ENCODE measurements around the gene LAMA3. TPM values are rescaled to one million over a fixed set of nuclear protein-coding genes. Genes with fewer than 3 reads are reported as not detected.

Gene LAMA3
- total and polyA plus RNA-seq, 2 donors (not counting 3 experiments of a cell fraction or from before 2014, with no cell fraction given) = 2.6 to 12.3 TPM

GRCh38 chr18:23810396-23810795 lies 121.1 kb downstream of the LAMA3 start:
- no peak for DNase-seq (ENCODE audit: low read depth, low spot score)
- Histone ChIP-seq H3K9ac (replicated peaks; ENCODE audit: extremely low read depth, insufficient read depth, low read length) (no peak overlapping the region), H3K4me3 (replicated peaks in 1 of 3; ENCODE audit: insufficient read depth in 1 of 3, low read depth in 1 of 3, low read length in 3 of 3) (no peak overlapping the region), H4K20me1 (replicated peaks; ENCODE audit: control insufficient read depth, extremely low read depth, insufficient read depth, low read length) (no peaks in the 10 kb centered on the region), H3K27me3 (ENCODE audit: control insufficient read depth in 2 of 2, insufficient read depth in 2 of 2, low read length in 2 of 2) (no peaks in the 10 kb centered on the region), H3K27ac (ENCODE audit: insufficient read depth, low read depth, low read length) (no peak overlapping the region), H3K4me2 (ENCODE audit: insufficient read depth, low read length) (no peak overlapping the region), H3K9me1 (replicated peaks; ENCODE audit: control insufficient read depth, extremely low read depth, insufficient read depth, low read length) (no peaks in the 10 kb centered on the region), H3K9me3 (replicated peaks; ENCODE audit: control insufficient read depth, insufficient read depth, low read length) (no peaks in the 10 kb centered on the region), H3K79me2 (ENCODE audit: control insufficient read depth, insufficient read depth, low read length) (no peaks in the 10 kb centered on the region), H3K4me1 (ENCODE audit: control insufficient read depth, extremely low read depth, insufficient read depth, low read length) (no peaks in the 10 kb centered on the region), H2AFZ (ENCODE audit: low read depth, low read length) (no peak overlapping the region), H3K36me3 (ENCODE audit: control insufficient read depth in 2 of 2, extremely low read depth in 1 of 2, insufficient read depth in 2 of 2, low read length in 2 of 2) (no peaks in the 10 kb centered on the region)
- ChIA-PET CTCF (interaction anchor here (1.3 to 3.2 kb wide), 5 partner anchors 107 to 294 kb away, joined by 4 to 48 read pairs (median 7); no protein-coding TSS in a partner anchor), POLR2A (no interaction called here)
- BruUV-seq (replicated peaks) = no TSS peak
- intact Hi-C loops (cut with micrococcal nuclease) = loop anchor here (5.0 kb wide), 1 partner anchor 293 kb away; no protein-coding TSS in a partner anchor
- TF ChIP-seq, protein P1, sequence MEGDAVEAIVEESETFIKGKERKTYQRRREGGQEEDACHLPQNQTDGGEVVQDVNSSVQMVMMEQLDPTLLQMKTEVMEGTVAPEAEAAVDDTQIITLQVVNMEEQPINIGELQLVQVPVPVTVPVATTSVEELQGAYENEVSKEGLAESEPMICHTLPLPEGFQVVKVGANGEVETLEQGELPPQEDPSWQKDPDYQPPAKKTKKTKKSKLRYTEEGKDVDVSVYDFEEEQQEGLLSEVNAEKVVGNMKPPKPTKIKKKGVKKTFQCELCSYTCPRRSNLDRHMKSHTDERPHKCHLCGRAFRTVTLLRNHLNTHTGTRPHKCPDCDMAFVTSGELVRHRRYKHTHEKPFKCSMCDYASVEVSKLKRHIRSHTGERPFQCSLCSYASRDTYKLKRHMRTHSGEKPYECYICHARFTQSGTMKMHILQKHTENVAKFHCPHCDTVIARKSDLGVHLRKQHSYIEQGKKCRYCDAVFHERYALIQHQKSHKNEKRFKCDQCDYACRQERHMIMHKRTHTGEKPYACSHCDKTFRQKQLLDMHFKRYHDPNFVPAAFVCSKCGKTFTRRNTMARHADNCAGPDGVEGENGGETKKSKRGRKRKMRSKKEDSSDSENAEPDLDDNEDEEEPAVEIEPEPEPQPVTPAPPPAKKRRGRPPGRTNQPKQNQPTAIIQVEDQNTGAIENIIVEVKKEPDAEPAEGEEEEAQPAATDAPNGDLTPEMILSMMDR (IDR thresholded peaks at IDR 0.05; ENCODE audit: extremely low read depth in 1 of 2, insufficient read depth in 1 of 2, low read depth in 1 of 2, low read length in 2 of 2) = no peak
- TF ChIP-seq MAX (IDR thresholded peaks at IDR 0.05; ENCODE audit: insufficient read depth, insufficient read length) (no peak), GATA2 (IDR thresholded peaks at IDR 0.05; ENCODE audit: insufficient read depth, insufficient read length, low read depth, low read length) (no peak), JUN (IDR thresholded peaks at IDR 0.05; ENCODE audit: borderline replicate concordance, insufficient read depth, insufficient read length, low read depth) (no peak), POLR2AphosphoS5 (IDR thresholded peaks at IDR 0.05; ENCODE audit: insufficient read depth, low read depth, low read length) (no peak), FOS (IDR thresholded peaks at IDR 0.05; ENCODE audit: borderline replicate concordance, insufficient read depth, low read length) (no peak), MYC (IDR thresholded peaks at IDR 0.05; ENCODE audit: low read depth, low read length) (no peak), POLR2A (IDR thresholded peaks at IDR 0.05; ENCODE audit: low read depth, low read length) (no peak), EZH2 (IDR thresholded peaks at IDR 0.05; ENCODE audit: borderline replicate concordance, low read depth, low read length, severe bottlenecking) (no peak)
- FAIRE-seq = no peak
- dilution Hi-C loops (cut with MboI; ENCODE audit: extremely low pct_ligation_motif_present, low sequenced_read_pairs) = no loop called here

All from endothelial cell of umbilical vein (primary cell).